IPS-18c (cell line): ENCODE measurements around the gene DLX4.

Source experiments
- H3K4me3 ChIP-seq: 2 replicates; pipeline ENCODE4 v1.7.0; 2013; ENCODE audit warnings: low read depth, mild to moderate bottlenecking, low read length, moderate library complexity; ENCODE audit not compliant: insufficient read depth
- H3K9me3 ChIP-seq: one replicate; pipeline ENCODE4 v1.6.1; 2013; ENCODE audit warnings: mild to moderate bottlenecking, low read length, moderate library complexity; ENCODE audit not compliant: control insufficient read depth, insufficient read depth

Gene DLX4

DNA sequence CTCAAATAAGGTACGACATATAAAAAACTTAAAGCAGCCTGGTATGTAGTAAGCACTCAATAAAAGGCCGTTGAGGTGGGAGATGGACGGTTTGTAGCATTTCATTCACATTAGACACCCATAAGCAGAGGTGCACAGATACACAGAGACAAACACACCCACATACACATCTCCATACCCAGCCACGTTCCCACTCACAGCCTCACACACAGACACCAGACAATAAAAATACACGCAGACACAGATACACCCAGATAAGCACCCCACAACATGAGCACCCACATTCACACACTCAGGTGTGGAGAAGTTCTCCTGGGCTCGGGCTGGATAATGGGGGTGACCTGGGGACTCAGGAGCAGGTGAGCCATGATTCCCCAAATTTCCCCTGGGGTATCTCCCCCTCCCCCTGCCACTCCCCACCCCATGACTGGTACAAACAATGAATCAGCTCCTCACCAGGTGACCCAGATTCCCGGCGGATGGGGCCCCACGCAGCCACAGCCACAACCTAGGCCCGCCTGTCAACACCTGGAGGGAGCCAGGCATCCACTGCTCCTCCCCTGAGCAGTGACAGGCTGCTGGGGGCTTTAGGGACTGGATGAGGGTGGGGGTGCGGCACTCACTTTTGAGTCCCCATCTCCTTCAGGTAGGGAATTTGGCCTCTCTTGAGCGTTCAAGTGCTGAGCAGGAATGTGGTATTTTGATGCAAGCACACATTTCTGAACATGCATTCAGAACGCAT, 23.4 kb downstream of the DLX4 start:
- H3K4me3 ChIP-seq, result no peak overlapping the region
- H3K9me3 ChIP-seq, result peaks cover 3% of the 10 kb centered on the region

- H3K4me3 ChIP-seq, result peak overlapping the region; percentile 50
These were observed 24.0 kb downstream of the DLX4 start for GRCh38 chr17:49992933-49993422.

GRCh38 chr17:49993423-49994060, 24.6 kb downstream of the DLX4 start:
- peak overlapping the region; percentile 50 for H3K4me3 ChIP-seq

More at GRCh38 chr17:49992933-49993422, 24.0 kb downstream of the DLX4 start:
- H3K9me3 ChIP-seq, result peaks cover 3% of the 10 kb centered on the region

DNA sequence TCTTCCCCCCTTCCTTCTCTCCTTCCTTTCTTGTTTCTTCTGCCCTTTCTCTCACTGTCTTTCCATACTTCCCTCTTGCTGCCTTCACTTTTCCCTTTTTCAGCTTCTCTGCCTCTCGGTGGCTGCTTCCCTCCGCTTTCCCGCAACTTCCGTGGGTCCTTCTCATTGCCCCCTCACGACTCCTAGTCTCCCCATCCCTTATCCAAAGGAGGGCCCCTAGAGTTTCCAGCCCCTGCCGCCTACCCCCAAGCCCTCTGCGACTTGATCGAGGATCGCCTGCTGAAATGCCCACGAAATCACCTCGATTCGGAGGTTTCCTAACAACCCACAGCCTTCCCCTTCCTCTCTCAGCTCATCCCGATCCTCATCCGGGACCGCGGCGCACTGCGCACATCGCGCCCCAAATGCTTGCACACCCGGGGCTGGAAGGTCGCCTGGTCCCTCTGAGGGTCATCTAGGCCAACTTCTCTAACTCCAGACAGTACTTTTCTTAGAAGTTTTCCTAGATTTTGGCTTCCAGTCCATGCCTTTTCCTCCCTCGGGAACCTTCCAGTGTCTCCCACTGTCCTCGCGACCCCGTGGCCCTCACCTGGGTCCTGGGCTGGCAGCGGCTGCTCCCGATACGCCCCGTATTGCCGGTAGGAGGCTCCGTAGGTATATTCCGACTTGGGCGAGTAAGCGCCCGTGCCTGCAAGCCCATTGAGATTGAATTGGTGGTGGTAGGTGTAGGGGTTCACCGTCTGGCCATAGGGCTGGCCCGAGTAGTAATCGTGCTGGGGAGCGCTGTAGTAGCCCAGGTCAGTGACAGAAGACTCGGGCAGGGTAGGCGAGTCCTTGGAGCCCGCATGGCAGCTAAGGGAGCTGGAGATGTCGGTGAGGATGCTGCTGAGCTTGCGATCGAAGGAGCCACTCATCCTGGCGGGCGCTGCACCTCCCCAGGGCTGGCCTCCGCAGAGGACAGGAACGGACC, 25.4 kb downstream of the DLX4 start:
- H3K9me3 ChIP-seq, result peaks cover 3% of the 10 kb centered on the region
- H3K4me3 ChIP-seq, result peak overlapping the region; percentile 50

More at GRCh38 chr17:49993423-49994060, 24.6 kb downstream of the DLX4 start:
- peaks cover 3% of the 10 kb centered on the region for H3K9me3 ChIP-seq

DNA sequence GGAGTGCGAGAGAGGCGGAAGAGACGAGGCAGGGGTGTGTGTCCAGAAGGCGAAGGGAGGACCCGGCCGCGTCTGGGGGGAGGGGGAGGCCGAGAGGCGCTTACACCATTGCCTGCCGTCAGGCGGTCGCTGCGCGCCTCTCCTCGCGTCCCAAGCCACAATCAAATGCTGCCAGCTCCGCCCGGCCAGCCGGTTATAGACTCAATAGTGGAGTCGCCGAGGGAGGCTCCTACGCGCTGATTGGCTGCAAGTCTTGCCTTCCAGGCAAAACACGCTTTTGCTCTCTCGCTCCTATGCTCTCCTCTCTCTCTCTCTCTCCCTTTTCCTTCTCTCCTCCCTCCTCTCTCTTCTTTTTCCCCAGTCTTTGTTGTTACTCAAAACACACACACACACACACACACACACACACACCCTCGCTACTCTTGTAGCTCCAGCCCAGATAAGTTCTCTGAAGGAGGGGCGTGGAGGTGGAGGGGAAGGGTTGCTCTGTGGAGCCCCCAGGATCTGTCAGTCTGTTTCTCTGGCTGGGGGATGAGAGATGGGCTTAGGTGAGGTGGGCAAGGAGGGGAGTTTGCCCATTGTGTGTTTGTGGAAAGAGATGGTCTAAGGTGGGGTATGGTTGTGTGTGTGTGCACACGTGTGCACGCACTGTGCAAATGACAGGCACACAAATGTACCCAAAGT, 26.2 kb downstream of the DLX4 start, which contains the start of gene DLX3:
Gene DLX3, minus strand, starts transcription at position 170 of the 684 bp plus-strand sequence. CDS start 226 bp downstream, outside the sequence.
- Histone ChIP-seq H3K9me3 (peaks cover 3% of the 10 kb centered on the region), H3K4me3 (peak within 1 kb of the TSS; percentile 50)

DNA sequence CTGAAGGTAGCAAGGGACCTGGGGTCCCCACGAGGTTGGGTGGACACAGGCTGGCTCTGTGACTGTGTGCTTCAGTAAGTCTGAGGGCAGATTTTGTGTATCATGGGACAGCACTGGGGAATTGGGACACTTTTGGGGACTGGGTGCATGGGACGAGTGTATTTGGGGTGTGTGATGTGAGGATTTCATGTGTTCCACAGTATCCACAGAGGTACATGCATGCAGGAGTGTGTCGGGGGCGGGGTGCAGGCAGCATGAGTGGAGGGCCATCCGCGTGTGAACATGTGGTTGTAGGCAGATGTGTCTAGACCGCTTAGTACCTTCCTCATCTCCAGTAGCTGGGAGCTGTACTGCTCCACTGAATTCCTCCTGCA, 27.1 kb downstream of the DLX4 start:
- no peak overlapping the region for H3K4me3 ChIP-seq

GRCh38 chr17:49996495-49997300, 27.7 kb downstream of the DLX4 start:
- H3K4me3 ChIP-seq, result peak overlapping the region; percentile 45

More for the DNA sequence above, 27.1 kb downstream of the DLX4 start:
- peaks cover 3% of the 10 kb centered on the region for H3K9me3 ChIP-seq

DNA sequence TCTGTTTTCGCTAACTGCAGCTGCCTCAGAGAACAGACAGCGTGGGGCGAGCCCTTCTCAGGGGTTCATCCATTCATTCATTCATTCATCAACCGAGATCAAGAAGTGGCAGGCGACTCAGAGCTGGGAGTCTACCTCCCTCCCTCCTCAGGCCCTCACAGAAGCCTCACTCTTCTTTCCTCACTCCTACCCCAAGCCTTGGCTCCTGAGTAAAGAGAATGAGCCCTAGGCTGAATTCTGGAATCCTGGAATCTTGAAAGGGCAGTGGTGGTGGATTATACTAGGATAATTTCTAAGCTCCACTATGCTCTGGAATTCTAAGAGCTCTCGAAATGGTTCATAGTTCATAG, 28.3 kb downstream of the DLX4 start:
- Histone ChIP-seq H3K4me3 (peak overlapping the region; percentile 45; the same call in 1 of the 2 replicates), H3K9me3 (peaks cover 3% of the 10 kb centered on the region)

More at GRCh38 chr17:49996495-49997300, 27.7 kb downstream of the DLX4 start:
- H3K9me3 ChIP-seq, result peaks cover 3% of the 10 kb centered on the region

DNA sequence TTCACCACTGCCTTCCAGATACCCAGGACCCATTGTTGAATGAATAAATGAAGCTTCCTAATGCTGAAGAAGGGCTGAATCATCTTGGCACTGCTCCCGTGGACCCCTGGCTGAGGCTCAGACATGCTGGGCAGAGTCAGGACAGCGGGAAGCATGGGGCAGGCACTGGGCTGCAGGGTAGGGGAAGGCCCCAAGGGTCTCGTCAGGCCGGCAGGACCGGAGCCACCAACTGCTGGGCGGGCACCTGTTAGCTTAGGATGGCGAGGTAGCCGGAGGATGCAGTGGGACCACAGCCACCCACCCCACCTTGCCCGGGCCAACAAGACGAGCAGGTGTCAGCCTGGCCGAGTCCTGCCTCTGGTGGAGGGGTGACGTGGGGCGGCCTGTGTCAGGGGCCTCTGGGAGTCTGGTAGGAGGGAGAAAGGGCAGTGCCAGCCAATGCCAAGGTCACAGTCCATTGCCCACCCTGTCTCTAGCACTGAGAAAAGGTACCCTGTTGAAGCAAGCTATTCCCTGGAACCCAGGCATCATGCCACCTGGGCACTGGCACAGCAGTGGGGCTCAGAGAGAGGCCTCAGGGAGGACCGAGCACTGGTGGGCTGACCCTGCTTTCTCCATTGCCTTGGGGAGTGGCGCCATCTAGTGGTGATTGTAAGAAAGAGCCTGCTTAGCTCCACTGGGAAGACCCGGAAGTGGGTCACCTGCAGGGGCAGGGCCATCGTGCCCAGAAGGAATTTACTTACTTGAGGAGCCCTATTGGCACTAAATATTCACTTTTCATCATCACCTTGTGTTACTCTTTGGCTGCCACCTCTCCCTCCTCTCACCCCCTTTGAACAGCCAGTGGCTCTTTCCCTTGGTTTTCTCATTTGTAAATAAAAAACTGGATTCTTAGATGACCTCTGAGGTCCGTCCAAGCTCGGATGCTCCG, 29.0 kb downstream of the DLX4 start:
- peaks cover 3% of the 10 kb centered on the region for H3K9me3 ChIP-seq
- no peak overlapping the region for H3K4me3 ChIP-seq

GRCh38 chr17:49998836-49999511, 30.0 kb downstream of the DLX4 start:
- no peak overlapping the region; the same call in 1 of the 2 replicates for H3K4me3 ChIP-seq
- H3K9me3 ChIP-seq, result peaks cover 3% of the 10 kb centered on the region

DNA sequence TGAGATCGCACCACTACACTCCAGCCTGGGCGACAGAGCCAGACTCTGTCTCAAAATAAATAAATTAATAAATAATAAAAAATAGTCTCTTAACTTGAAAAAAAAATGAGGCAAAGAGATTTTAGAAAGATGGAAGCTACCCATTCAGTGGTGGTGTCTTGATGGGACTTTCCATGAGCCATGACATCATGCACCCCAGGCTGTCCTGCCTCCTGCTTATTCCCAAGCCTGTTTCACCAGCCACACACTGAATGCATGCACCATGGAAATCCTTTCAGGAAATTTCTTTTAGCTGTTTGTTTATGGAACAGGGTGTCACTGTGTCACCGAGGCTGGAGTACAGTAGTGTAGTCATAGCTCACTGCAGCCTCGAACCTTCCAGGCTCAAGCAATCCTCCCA, 34.9 kb downstream of the DLX4 start:
- Histone ChIP-seq H3K4me3 (no peak overlapping the region), H3K9me3 (no peaks in the 10 kb centered on the region)

DNA sequence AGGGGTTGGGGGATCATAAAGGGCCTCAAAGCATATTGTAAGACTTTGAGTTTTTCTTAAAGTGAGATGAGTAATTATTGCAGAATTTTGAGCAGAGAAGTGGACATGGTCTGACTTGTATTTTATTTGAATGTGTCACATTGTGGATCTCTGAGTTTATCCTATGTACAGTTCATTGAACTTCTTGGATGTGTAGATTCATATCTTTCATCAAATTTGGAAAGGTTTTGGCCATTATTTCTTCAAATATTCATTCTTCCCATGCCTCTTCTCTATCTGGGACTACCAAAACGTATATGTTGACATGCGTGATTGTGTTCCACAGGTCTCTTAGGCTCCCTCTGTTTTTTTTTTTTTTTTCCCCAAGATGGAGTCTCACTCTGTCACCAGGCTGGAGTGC, 40.3 kb downstream of the DLX4 start:
- Histone ChIP-seq H3K4me3 (no peak overlapping the region), H3K9me3 (no peaks in the 10 kb centered on the region)

- Histone ChIP-seq H3K4me3 (no peak overlapping the region), H3K9me3 (peaks cover 8% of the 10 kb centered on the region)
These were observed 44.1 kb downstream of the DLX4 start for GRCh38 chr17:50013079-50013478.

GRCh38 chr17:50014471-50015088, 45.6 kb downstream of the DLX4 start:
- Histone ChIP-seq H3K4me3 (no peak overlapping the region), H3K9me3 (peaks cover 8% of the 10 kb centered on the region)
